Measurements from ENCODE around the gene ZNF791. TPM values are rescaled to one million over a fixed set of nuclear protein-coding genes. Genes with fewer than 3 reads are reported as not detected.
A peak's percentile ranks its signal among the peaks of the same experiment; 100 is the strongest.

The ZNF791 gene
- polyA plus RNA-seq, 1 donor (not counting 4 experiments of a cell fraction or from before 2014, with no cell fraction given): 11.5 TPM

DNA sequence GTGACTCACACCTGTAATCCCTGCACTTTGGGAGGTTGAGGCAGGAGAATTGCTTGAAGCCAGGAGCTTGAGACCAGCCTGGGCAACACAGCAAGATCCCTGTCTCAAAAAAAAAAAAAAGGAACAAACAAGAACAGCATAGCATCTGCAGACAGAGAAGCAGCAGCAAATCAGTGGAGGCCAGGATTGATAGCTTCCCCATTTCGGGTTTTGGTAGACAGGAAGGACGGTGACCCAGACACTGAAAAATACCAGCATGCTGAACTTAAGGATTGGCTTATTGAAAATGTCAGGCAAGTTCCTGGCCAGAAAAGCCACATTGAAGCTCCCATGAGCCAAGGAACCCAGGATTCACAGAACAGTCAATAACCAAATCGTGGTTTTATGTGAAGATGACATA lies 3.1 kb upstream of the ZNF791 start:
- Histone ChIP-seq H3K9ac (ENCODE audit: control insufficient read depth, extremely low read depth, insufficient read depth, low read length) (no peak overlapping the region), H3K9me3 (ENCODE audit: control insufficient read depth, low read depth, low read length) (no peaks in the 10 kb centered on the region), H2AFZ (ENCODE audit: control insufficient read depth, low read length) (no peak overlapping the region), H3K4me1 (ENCODE audit: control insufficient read depth, extremely low read depth, insufficient read depth, low read length) (peaks cover 9% of the 10 kb centered on the region), H3K9me1 (ENCODE audit: control insufficient read depth, extremely low read depth, insufficient read depth, low read length) (no peaks in the 10 kb centered on the region), H3K27ac (ENCODE audit: control insufficient read depth, insufficient read depth, low read length) (no peak overlapping the region), H4K20me1 (ENCODE audit: control insufficient read depth, extremely low read depth, insufficient read depth, low read length) (no peaks in the 10 kb centered on the region), H3K4me3 (ENCODE audit: control insufficient read depth in 2 of 3, extremely low read depth in 1 of 3, insufficient read depth in 2 of 3, low read depth in 1 of 3, low read length in 3 of 3) (no peak overlapping the region), H3K79me2 (ENCODE audit: control insufficient read depth, insufficient read depth, low read length) (peaks cover 32% of the 10 kb centered on the region), H3K36me3 (ENCODE audit: control insufficient read depth in 2 of 2, extremely low read depth in 1 of 2, insufficient read depth in 2 of 2, low read length in 2 of 2) (peaks cover 3 to 5% of the 10 kb centered on the region in 2 experiments), H3K4me2 (ENCODE audit: control insufficient read depth, extremely low read depth, insufficient read depth, low read depth, low read length) (no peak overlapping the region), H3K27me3 (ENCODE audit: control insufficient read depth, extremely low read depth, insufficient read depth, low read length) (no peaks in the 10 kb centered on the region)
- DNase-seq (ENCODE audit: low read depth, low spot score) (no peak), FAIRE-seq (no peak)
- TF ChIP-seq EZH2 (IDR thresholded peaks at IDR 0.05; ENCODE audit: low read length) (no peak), CTCF (optimal IDR thresholded peaks at IDR 0.05 in 1 of 3, IDR thresholded peaks at IDR 0.05 in 1 of 3, conservative IDR thresholded peaks at IDR 0.05 in 1 of 3; ENCODE audit: extremely low read depth in 1 of 3, insufficient read depth in 2 of 3, low read length in 3 of 3) (no peak)
- dilution Hi-C loops (cut with MboI; ENCODE audit: extremely low pct_ligation_motif_present, low sequenced_read_pairs): no loop called here

- Histone ChIP-seq H3K36me3 (ENCODE audit: control insufficient read depth in 2 of 2, extremely low read depth in 1 of 2, insufficient read depth in 2 of 2, low read length in 2 of 2) (peaks cover 5 to 10% of the 10 kb centered on the region in 2 experiments), H3K9me3 (ENCODE audit: control insufficient read depth, low read depth, low read length) (no peaks in the 10 kb centered on the region), H4K20me1 (ENCODE audit: control insufficient read depth, extremely low read depth, insufficient read depth, low read length) (peaks cover 2% of the 10 kb centered on the region), H3K27me3 (ENCODE audit: control insufficient read depth, extremely low read depth, insufficient read depth, low read length) (no peaks in the 10 kb centered on the region), H3K4me2 (ENCODE audit: control insufficient read depth, extremely low read depth, insufficient read depth, low read depth, low read length) (peak overlapping the region; percentile 90), H2AFZ (ENCODE audit: control insufficient read depth, low read length) (peak overlapping the region; percentile 94), H3K4me3 (ENCODE audit: control insufficient read depth in 2 of 3, extremely low read depth in 1 of 3, insufficient read depth in 2 of 3, low read depth in 1 of 3, low read length in 3 of 3) (peak overlapping the region; percentile 93 to 100 (median 99)), H3K79me2 (ENCODE audit: control insufficient read depth, insufficient read depth, low read length) (peaks cover 63% of the 10 kb centered on the region), H3K27ac (ENCODE audit: control insufficient read depth, insufficient read depth, low read length) (peak overlapping the region; percentile 94), H3K4me1 (ENCODE audit: control insufficient read depth, extremely low read depth, insufficient read depth, low read length) (peaks cover 9% of the 10 kb centered on the region), H3K9ac (ENCODE audit: control insufficient read depth, extremely low read depth, insufficient read depth, low read length) (peak overlapping the region; percentile 97), H3K9me1 (ENCODE audit: control insufficient read depth, extremely low read depth, insufficient read depth, low read length) (no peaks in the 10 kb centered on the region)
- TF ChIP-seq CTCF (optimal IDR thresholded peaks at IDR 0.05 in 1 of 3, IDR thresholded peaks at IDR 0.05 in 1 of 3, conservative IDR thresholded peaks at IDR 0.05 in 1 of 3; ENCODE audit: extremely low read depth in 1 of 3, insufficient read depth in 2 of 3, low read length in 3 of 3) (no peak), EZH2 (IDR thresholded peaks at IDR 0.05; ENCODE audit: low read length) (no peak)
- dilution Hi-C loops (cut with MboI; ENCODE audit: extremely low pct_ligation_motif_present, low sequenced_read_pairs): no loop called here
- no peak for DNase-seq (ENCODE audit: low read depth, low spot score)
- no peak for FAIRE-seq
These were observed 610 bp downstream of the ZNF791 start for GRCh38 chr19:12611361-12611699.
